NCI-H2081 treated with DMSO at 0.1 percent for 48 hours (cell line): Measurements from ENCODE around the gene GNB1.

ENCODE experiments used
- DNase-seq: peaks from one replicate; lab custom pipeline; 2025; lab: John Stamatoyannopoulos, UW

GNB1 gene

GRCh38 chr1:1781526-1781903 lies 109.4 kb downstream of the GNB1 start:
- no peak for DNase-seq

GRCh38 chr1:1780598-1781525 lies 110.0 kb downstream of the GNB1 start:
- no peak for DNase-seq

GRCh38 chr1:1779691-1780597 lies 110.9 kb downstream of the GNB1 start:
- DNase-seq = no peak

- DNase-seq = no peak
These were observed 111.6 kb downstream of the GNB1 start for GRCh38 chr1:1779320-1779675.

GRCh38 chr1:1778663-1779319 lies 112.1 kb downstream of the GNB1 start:
- DNase-seq = no peak

- DNase-seq = no peak
These were observed 112.8 kb downstream of the GNB1 start, which contains the start of gene NADK for GRCh38 chr1:1777950-1778662. Gene NADK, minus strand, starts transcription at chr1:1778470. Its CDS starts 13,064 bp downstream, at chr1:1765406.

- DNase-seq = no peak
These were observed 113.3 kb downstream of the GNB1 start for GRCh38 chr1:1777583-1777899.

- no peak for DNase-seq
These were observed 114.0 kb downstream of the GNB1 start for GRCh38 chr1:1776672-1777582.

GRCh38 chr1:1775327-1776226 lies 115.3 kb downstream of the GNB1 start:
- no peak for DNase-seq

- DNase-seq = no peak
These were observed 117.0 kb downstream of the GNB1 start for GRCh38 chr1:1773874-1774273.

GRCh38 chr1:1771096-1771495 lies 119.8 kb downstream of the GNB1 start:
- no peak for DNase-seq

- no peak for DNase-seq
These were observed 120.8 kb downstream of the GNB1 start for GRCh38 chr1:1770102-1770501.

GRCh38 chr1:1768249-1768992 lies 122.5 kb downstream of the GNB1 start:
- DNase-seq = no peak

GRCh38 chr1:1764876-1765470 lies 125.9 kb downstream of the GNB1 start:
- no peak for DNase-seq

- DNase-seq = no peak
These were observed 126.9 kb downstream of the GNB1 start for GRCh38 chr1:1763657-1764621.

GRCh38 chr1:1761504-1762376 lies 129.1 kb downstream of the GNB1 start:
- no peak for DNase-seq
